Calu3 (cell line): ENCODE data around the gene NPHS1. TPM values are rescaled to one million over a fixed set of nuclear protein-coding genes. Genes with fewer than 3 reads are reported as not detected.

Source experiments
- BruUV-seq: library from RNA; stranded (reverse); fragments of 400-500 nt; replicated peaks from 2 replicates; lab custom pipeline; 2021; lab: Mats Ljungman, UMichigan
- CTCF ChIA-PET: fragments of 300-600 bp; sonication (Branson Sonifier 250); formaldehyde crosslinking; loops from one replicate; lab custom pipeline; 2022; ENCODE audit warnings: antibody characterized with exemption; lab: Charles Lee
- DNase-seq: peaks from one replicate; pipeline ENCODE4 v3.0.0; 2022
- H3K27ac Mint-ChIP-seq: one replicate; pipeline ENCODE4 v1.8.0; 2022; ENCODE audit warnings: mixed read lengths; ENCODE audit not compliant: unreplicated experiment
- H3K27me3 Mint-ChIP-seq: one replicate; pipeline ENCODE4 v1.8.0; 2022; ENCODE audit warnings: mixed read lengths; ENCODE audit not compliant: unreplicated experiment
- H3K36me3 Mint-ChIP-seq: one replicate; pipeline ENCODE4 v1.8.0; 2022; ENCODE audit warnings: mild to moderate bottlenecking, moderate library complexity, mixed read lengths; ENCODE audit not compliant: insufficient read depth, unreplicated experiment
- H3K4me1 Mint-ChIP-seq: one replicate; pipeline ENCODE4 v1.8.0; 2022; ENCODE audit warnings: mild to moderate bottlenecking, low read depth, mixed read lengths; ENCODE audit not compliant: unreplicated experiment
- H3K4me3 Mint-ChIP-seq: one replicate; pipeline ENCODE4 v1.8.0; 2022; ENCODE audit warnings: mild to moderate bottlenecking, low read depth, moderate library complexity, mixed read lengths; ENCODE audit not compliant: unreplicated experiment
- H3K9me3 Mint-ChIP-seq: one replicate; pipeline ENCODE4 v1.8.0; 2022; ENCODE audit warnings: low read depth, mixed read lengths; ENCODE audit not compliant: unreplicated experiment
- CTCF ChIP-seq: fragments of 200-600 bp; IDR thresholded peaks from one replicate; pipeline ENCODE4 v1.8.0; 2022; ENCODE audit warnings: antibody characterized with exemption; ENCODE audit not compliant: unreplicated experiment
- intact Hi-C: fragments of 100-400 bp; cut with micrococcal nuclease; formaldehyde crosslinking; loops from one replicate; pipeline ENCODE4 v1.10.0; 2022; ENCODE audit not compliant: unreplicated experiment
- total RNA-seq: library from RNA; stranded (reverse); gene quantifications from 2 replicates; pipeline ENCODE4 v1.2.3, GENCODE V29; 2022

Gene NPHS1
- total RNA-seq, 1 experiment from 2014 or later, result not detected

GRCh38 chr19:35788205-35788960 lies 63.9 kb downstream of the NPHS1 start:
- CTCF ChIA-PET, result no interaction called here
- Mint-ChIP-seq H3K4me1 (peaks cover 4% of the 10 kb centered on the region), H3K9me3 (no peaks in the 10 kb centered on the region), H3K27ac (no peak overlapping the region), H3K4me3 (no peak overlapping the region), H3K36me3 (no peaks in the 10 kb centered on the region), H3K27me3 (no peaks in the 10 kb centered on the region)
- intact Hi-C loops, result no loop called here
- TF ChIP-seq CTCF, result no peak
- BruUV-seq, result no TSS peak
- DNase-seq, result no peak

DNA sequence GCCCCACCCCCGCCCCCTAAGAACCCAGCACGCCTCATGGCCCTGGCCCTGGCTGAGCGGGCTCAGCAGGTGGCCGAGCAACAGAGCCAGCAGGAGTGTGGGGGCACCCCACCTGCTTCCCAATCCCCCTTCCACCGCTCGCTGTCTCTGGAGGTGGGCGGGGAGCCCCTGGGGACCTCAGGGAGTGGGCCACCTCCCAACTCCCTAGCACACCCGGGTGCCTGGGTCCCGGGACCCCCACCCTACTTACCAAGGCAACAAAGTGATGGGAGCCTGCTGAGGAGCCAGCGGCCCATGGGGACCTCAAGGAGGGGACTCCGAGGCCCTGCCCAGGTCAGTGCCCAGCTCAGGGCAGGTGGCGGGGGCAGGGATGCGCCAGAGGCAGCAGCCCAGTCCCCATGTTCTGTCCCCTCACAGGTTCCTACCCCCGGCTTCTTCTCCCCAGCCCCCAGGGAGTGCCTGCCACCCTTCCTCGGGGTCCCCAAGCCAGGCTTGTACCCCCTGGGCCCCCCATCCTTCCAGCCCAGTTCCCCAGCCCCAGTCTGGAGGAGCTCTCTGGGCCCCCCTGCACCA lies 65.0 kb downstream of the NPHS1 start:
- peaks cover 8% of the 10 kb centered on the region for H3K4me1 Mint-ChIP-seq
- H3K27ac Mint-ChIP-seq, result no peak overlapping the region
- intact Hi-C loops, result no loop called here

GRCh38 chr19:35786299-35787160 lies 65.8 kb downstream of the NPHS1 start:
- Mint-ChIP-seq H3K4me3 (no peak overlapping the region), H3K4me1 (peaks cover 8% of the 10 kb centered on the region), H3K27me3 (no peaks in the 10 kb centered on the region), H3K27ac (no peak overlapping the region), H3K36me3 (no peaks in the 10 kb centered on the region), H3K9me3 (no peaks in the 10 kb centered on the region)
- no TSS peak for BruUV-seq
- intact Hi-C loops, result no loop called here
- no peak for DNase-seq
- TF ChIP-seq CTCF, result no peak
- CTCF ChIA-PET, result interaction anchor here (0.7 kb wide), 1 partner anchor 1760 kb away, joined by 7 read pairs; no protein-coding TSS in a partner anchor

More for the DNA sequence above, 65.0 kb downstream of the NPHS1 start:
- Mint-ChIP-seq H3K4me3 (no peak overlapping the region), H3K36me3 (no peaks in the 10 kb centered on the region), H3K9me3 (no peaks in the 10 kb centered on the region), H3K27me3 (no peaks in the 10 kb centered on the region)
- DNase-seq, result no peak
- TF ChIP-seq CTCF, result no peak
- no TSS peak for BruUV-seq
- CTCF ChIA-PET, result interaction anchor here (0.7 kb wide), 2 partner anchors 66 to 1760 kb away, joined by 3 to 7 read pairs; no protein-coding TSS in a partner anchor

- CTCF ChIA-PET, result no interaction called here
- no TSS peak for BruUV-seq
- H3K27ac Mint-ChIP-seq, result no peak overlapping the region
- no peaks in the 10 kb centered on the region for H3K27me3 Mint-ChIP-seq
- DNase-seq, result no peak
- H3K4me1 Mint-ChIP-seq, result peaks cover 8% of the 10 kb centered on the region
- no peaks in the 10 kb centered on the region for H3K36me3 Mint-ChIP-seq
- intact Hi-C loops, result no loop called here
- TF ChIP-seq CTCF, result no peak
- H3K9me3 Mint-ChIP-seq, result no peaks in the 10 kb centered on the region
- no peak overlapping the region for H3K4me3 Mint-ChIP-seq
Observed at GRCh38 chr19:35785339-35785627, 67.0 kb downstream of the NPHS1 start.
